ENCODE measurements around the gene EPHB2.

Gene EPHB2

GRCh38 chr1:22892789-22893188 is 182.2 kb downstream of the EPHB2 start:
- H3K27ac ChIP-seq (ENCODE audit: low read length) = no peak overlapping the region
- H3K9ac ChIP-seq (ENCODE audit: low read length) = no peak overlapping the region
- no peaks in the 10 kb centered on the region for H3K4me1 ChIP-seq (ENCODE audit: control insufficient read depth, low read depth, low read length)
- no peak overlapping the region for H3K4me3 ChIP-seq (ENCODE audit: low read length)
- no peaks in the 10 kb centered on the region for H3K36me3 ChIP-seq (ENCODE audit: control insufficient read depth, low read depth, low read length)
- H3K9me3 ChIP-seq (ENCODE audit: control insufficient read depth, low read depth, low read length) = no peaks in the 10 kb centered on the region
- H3K27me3 ChIP-seq (ENCODE audit: control insufficient read depth, insufficient read depth, low read length) = no peaks in the 10 kb centered on the region

- no peaks in the 10 kb centered on the region for H3K27me3 ChIP-seq (ENCODE audit: control insufficient read depth, insufficient read depth, low read length)
- no peaks in the 10 kb centered on the region for H3K9me3 ChIP-seq (ENCODE audit: control insufficient read depth, low read depth, low read length)
- H3K27ac ChIP-seq (ENCODE audit: low read length) = no peak overlapping the region
- no peaks in the 10 kb centered on the region for H3K4me1 ChIP-seq (ENCODE audit: control insufficient read depth, low read depth, low read length)
- no peak overlapping the region for H3K9ac ChIP-seq (ENCODE audit: low read length)
- H3K36me3 ChIP-seq (ENCODE audit: control insufficient read depth, low read depth, low read length) = no peaks in the 10 kb centered on the region
- H3K4me3 ChIP-seq (ENCODE audit: low read length) = no peak overlapping the region
Measured at GRCh38 chr1:22893292-22893691, 182.7 kb downstream of the EPHB2 start.

GRCh38 chr1:22895357-22895756 is 184.7 kb downstream of the EPHB2 start:
- Histone ChIP-seq H3K9me3 (ENCODE audit: control insufficient read depth, low read depth, low read length) (no peaks in the 10 kb centered on the region), H3K27me3 (ENCODE audit: control insufficient read depth, insufficient read depth, low read length) (no peaks in the 10 kb centered on the region), H3K27ac (ENCODE audit: low read length) (no peak overlapping the region), H3K4me3 (ENCODE audit: low read length) (no peak overlapping the region), H3K9ac (ENCODE audit: low read length) (no peak overlapping the region), H3K36me3 (ENCODE audit: control insufficient read depth, low read depth, low read length) (no peaks in the 10 kb centered on the region), H3K4me1 (ENCODE audit: control insufficient read depth, low read depth, low read length) (no peaks in the 10 kb centered on the region)

GRCh38 chr1:22896184-22896583 is 185.5 kb downstream of the EPHB2 start:
- H3K27me3 ChIP-seq (ENCODE audit: control insufficient read depth, insufficient read depth, low read length) = no peaks in the 10 kb centered on the region
- no peaks in the 10 kb centered on the region for H3K9me3 ChIP-seq (ENCODE audit: control insufficient read depth, low read depth, low read length)
- no peaks in the 10 kb centered on the region for H3K36me3 ChIP-seq (ENCODE audit: control insufficient read depth, low read depth, low read length)
- H3K4me1 ChIP-seq (ENCODE audit: control insufficient read depth, low read depth, low read length) = no peaks in the 10 kb centered on the region
- no peak overlapping the region for H3K9ac ChIP-seq (ENCODE audit: low read length)
- no peak overlapping the region for H3K27ac ChIP-seq (ENCODE audit: low read length)
- no peak overlapping the region for H3K4me3 ChIP-seq (ENCODE audit: low read length)

GRCh38 chr1:22900451-22900850 is 189.8 kb downstream of the EPHB2 start:
- H3K36me3 ChIP-seq (ENCODE audit: control insufficient read depth, low read depth, low read length) = no peaks in the 10 kb centered on the region
- no peaks in the 10 kb centered on the region for H3K4me1 ChIP-seq (ENCODE audit: control insufficient read depth, low read depth, low read length)
- H3K9ac ChIP-seq (ENCODE audit: low read length) = no peak overlapping the region
- no peaks in the 10 kb centered on the region for H3K27me3 ChIP-seq (ENCODE audit: control insufficient read depth, insufficient read depth, low read length)
- H3K4me3 ChIP-seq (ENCODE audit: low read length) = no peak overlapping the region
- H3K9me3 ChIP-seq (ENCODE audit: control insufficient read depth, low read depth, low read length) = no peaks in the 10 kb centered on the region
- H3K27ac ChIP-seq (ENCODE audit: low read length) = no peak overlapping the region

GRCh38 chr1:22903113-22903512 is 192.5 kb downstream of the EPHB2 start:
- H3K4me3 ChIP-seq (ENCODE audit: low read length) = no peak overlapping the region
- no peaks in the 10 kb centered on the region for H3K27me3 ChIP-seq (ENCODE audit: control insufficient read depth, insufficient read depth, low read length)
- no peak overlapping the region for H3K9ac ChIP-seq (ENCODE audit: low read length)
- H3K4me1 ChIP-seq (ENCODE audit: control insufficient read depth, low read depth, low read length) = no peaks in the 10 kb centered on the region
- no peaks in the 10 kb centered on the region for H3K9me3 ChIP-seq (ENCODE audit: control insufficient read depth, low read depth, low read length)
- no peak overlapping the region for H3K27ac ChIP-seq (ENCODE audit: low read length)
- no peaks in the 10 kb centered on the region for H3K36me3 ChIP-seq (ENCODE audit: control insufficient read depth, low read depth, low read length)

- Histone ChIP-seq H3K27ac (ENCODE audit: low read length) (no peak overlapping the region), H3K9me3 (ENCODE audit: control insufficient read depth, low read depth, low read length) (no peaks in the 10 kb centered on the region), H3K4me1 (ENCODE audit: control insufficient read depth, low read depth, low read length) (no peaks in the 10 kb centered on the region), H3K4me3 (ENCODE audit: low read length) (no peak overlapping the region), H3K36me3 (ENCODE audit: control insufficient read depth, low read depth, low read length) (no peaks in the 10 kb centered on the region), H3K9ac (ENCODE audit: low read length) (no peak overlapping the region), H3K27me3 (ENCODE audit: control insufficient read depth, insufficient read depth, low read length) (no peaks in the 10 kb centered on the region)
Measured at GRCh38 chr1:22906968-22907367, 196.3 kb downstream of the EPHB2 start.

- H3K27me3 ChIP-seq (ENCODE audit: control insufficient read depth, insufficient read depth, low read length) = no peaks in the 10 kb centered on the region
- no peaks in the 10 kb centered on the region for H3K9me3 ChIP-seq (ENCODE audit: control insufficient read depth, low read depth, low read length)
- H3K27ac ChIP-seq (ENCODE audit: low read length) = no peak overlapping the region
- H3K36me3 ChIP-seq (ENCODE audit: control insufficient read depth, low read depth, low read length) = no peaks in the 10 kb centered on the region
- H3K9ac ChIP-seq (ENCODE audit: low read length) = no peak overlapping the region
- H3K4me1 ChIP-seq (ENCODE audit: control insufficient read depth, low read depth, low read length) = no peaks in the 10 kb centered on the region
- H3K4me3 ChIP-seq (ENCODE audit: low read length) = no peak overlapping the region
Measured at GRCh38 chr1:22907528-22907927, 196.9 kb downstream of the EPHB2 start.

- no peak overlapping the region for H3K4me3 ChIP-seq (ENCODE audit: low read length)
- no peaks in the 10 kb centered on the region for H3K4me1 ChIP-seq (ENCODE audit: control insufficient read depth, low read depth, low read length)
- H3K9ac ChIP-seq (ENCODE audit: low read length) = no peak overlapping the region
- H3K27ac ChIP-seq (ENCODE audit: low read length) = no peak overlapping the region
- H3K9me3 ChIP-seq (ENCODE audit: control insufficient read depth, low read depth, low read length) = no peaks in the 10 kb centered on the region
- H3K27me3 ChIP-seq (ENCODE audit: control insufficient read depth, insufficient read depth, low read length) = no peaks in the 10 kb centered on the region
- no peaks in the 10 kb centered on the region for H3K36me3 ChIP-seq (ENCODE audit: control insufficient read depth, low read depth, low read length)
Measured at GRCh38 chr1:22908880-22909426, 198.3 kb downstream of the EPHB2 start.

GRCh38 chr1:22910286-22910685 is 199.6 kb downstream of the EPHB2 start:
- Histone ChIP-seq H3K36me3 (ENCODE audit: control insufficient read depth, low read depth, low read length) (no peaks in the 10 kb centered on the region), H3K4me1 (ENCODE audit: control insufficient read depth, low read depth, low read length) (no peaks in the 10 kb centered on the region), H3K9ac (ENCODE audit: low read length) (no peak overlapping the region), H3K27me3 (ENCODE audit: control insufficient read depth, insufficient read depth, low read length) (no peaks in the 10 kb centered on the region), H3K27ac (ENCODE audit: low read length) (no peak overlapping the region), H3K4me3 (ENCODE audit: low read length) (no peak overlapping the region), H3K9me3 (ENCODE audit: control insufficient read depth, low read depth, low read length) (no peaks in the 10 kb centered on the region)

GRCh38 chr1:22910986-22911651 is 200.5 kb downstream of the EPHB2 start:
- Histone ChIP-seq H3K4me1 (ENCODE audit: control insufficient read depth, low read depth, low read length) (no peaks in the 10 kb centered on the region), H3K4me3 (ENCODE audit: low read length) (no peak overlapping the region), H3K9me3 (ENCODE audit: control insufficient read depth, low read depth, low read length) (no peaks in the 10 kb centered on the region), H3K27ac (ENCODE audit: low read length) (no peak overlapping the region), H3K36me3 (ENCODE audit: control insufficient read depth, low read depth, low read length) (no peaks in the 10 kb centered on the region), H3K27me3 (ENCODE audit: control insufficient read depth, insufficient read depth, low read length) (no peaks in the 10 kb centered on the region), H3K9ac (ENCODE audit: low read length) (no peak overlapping the region)

- Histone ChIP-seq H3K27ac (ENCODE audit: low read length) (no peak overlapping the region), H3K9ac (ENCODE audit: low read length) (no peak overlapping the region), H3K27me3 (ENCODE audit: control insufficient read depth, insufficient read depth, low read length) (no peaks in the 10 kb centered on the region), H3K36me3 (ENCODE audit: control insufficient read depth, low read depth, low read length) (no peaks in the 10 kb centered on the region), H3K4me1 (ENCODE audit: control insufficient read depth, low read depth, low read length) (no peaks in the 10 kb centered on the region), H3K9me3 (ENCODE audit: control insufficient read depth, low read depth, low read length) (no peaks in the 10 kb centered on the region), H3K4me3 (ENCODE audit: low read length) (no peak overlapping the region)
Measured at GRCh38 chr1:22912311-22912710, 201.7 kb downstream of the EPHB2 start.

All from iPS-18a (cell line).